Measurements from ENCODE around the gene DNAJC30. TPM values are rescaled to one million over a fixed set of nuclear protein-coding genes. Genes with fewer than 3 reads are reported as not detected.
"Not testable (repeated sequence)": the region's sequence is repeated elsewhere in the genome, so short reads cannot be mapped to it uniquely, and the experiment has no call there.

DNAJC30 gene
- total and polyA plus RNA-seq, 2 donors (not counting 1 experiment from before 2014, with no cell fraction given): 6.6 to 15.5 TPM

DNA sequence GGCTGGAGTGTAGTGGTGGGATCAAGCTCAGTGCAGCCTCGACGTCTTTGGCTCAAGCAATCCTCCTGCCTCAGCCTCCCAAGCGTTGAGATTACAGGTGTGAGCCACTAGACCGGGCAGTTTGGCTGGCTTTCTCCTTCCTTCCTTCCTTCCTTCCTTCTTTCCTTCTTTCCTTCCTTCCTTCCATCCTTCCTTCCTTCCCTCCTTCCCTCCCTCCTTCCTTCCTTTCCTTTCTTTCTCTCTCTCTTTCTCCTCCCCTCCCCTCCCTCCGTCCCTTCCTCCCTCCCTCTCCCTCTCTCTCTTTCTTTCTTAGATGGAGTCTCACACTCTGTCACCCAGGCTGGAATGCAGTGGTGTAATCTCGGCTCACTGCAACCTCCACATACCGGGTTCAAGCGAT lies 23.3 kb downstream of the DNAJC30 start:
- 74% methylated on average over 5 of the region's 8 CpGs for WGBS (ENCODE audit: insufficient coverage)
- no peak for TF ChIP-seq EZH2 (IDR thresholded peaks at IDR 0.05; ENCODE audit: borderline replicate concordance, insufficient read depth, low read depth, low read length, poor library complexity, severe bottlenecking)

GRCh38 chr7:73655309-73655708 lies 27.9 kb downstream of the DNAJC30 start:
- H3K36me3 ChIP-seq (replicated peaks in 1 of 2; ENCODE audit: control extremely low read depth in 1 of 2, control insufficient read depth in 1 of 2, extremely low read depth in 1 of 2, insufficient read depth in 2 of 2, low read length in 1 of 2); H3K4me1 Mint-ChIP-seq: not testable (repeated sequence)

More for the DNA sequence above, 23.3 kb downstream of the DNAJC30 start:
- H3K27me3 Mint-ChIP-seq: peaks cover 31% of the 10 kb centered on the region
- Histone ChIP-seq H3K9me3 (ENCODE audit: control extremely low read depth in 1 of 3, control insufficient read depth in 2 of 3, insufficient read depth in 1 of 3, low read length in 2 of 3) (peaks cover 0 to 9% (median 0%) of the 10 kb centered on the region in 3 donors), H3K4me2 (replicated peaks; ENCODE audit: low read depth, low read length, poor library complexity, severe bottlenecking) (no peak overlapping the region), H4K20me1 (ENCODE audit: control insufficient read depth, insufficient read depth, low read length, poor library complexity, severe bottlenecking) (no peaks in the 10 kb centered on the region), H3K27ac (ENCODE audit: low read length in 2 of 2) (no peak overlapping the region), H3K9ac (ENCODE audit: low read length) (no peak overlapping the region), H3K79me2 (ENCODE audit: control insufficient read depth, insufficient read depth, low read length) (no peaks in the 10 kb centered on the region), H2AFZ (ENCODE audit: insufficient read depth, low read depth, low read length, poor library complexity, severe bottlenecking) (no peak overlapping the region), H3K27me3 (replicated peaks in 1 of 4; ENCODE audit: control extremely low read depth in 1 of 4, control insufficient read depth in 3 of 4, insufficient read depth in 4 of 4, low read length in 3 of 4) (peaks cover 0 to 16% (median 12%) of the 10 kb centered on the region in 4 experiments), H3K4me3 (ENCODE audit: control extremely low read depth in 1 of 5, extremely low read depth in 1 of 5, insufficient read depth in 1 of 5, low read depth in 2 of 5, low read length in 4 of 5) (no peak overlapping the region), H3K36me3 (replicated peaks in 1 of 2; ENCODE audit: control extremely low read depth in 1 of 2, control insufficient read depth in 1 of 2, extremely low read depth in 1 of 2, insufficient read depth in 2 of 2, low read length in 1 of 2) (no peaks in the 10 kb centered on the region), H3K4me1 (ENCODE audit: control insufficient read depth in 2 of 2, insufficient read depth in 2 of 2, low read length in 2 of 2) (no peaks in the 10 kb centered on the region)
- no peak overlapping the region for H3K4me3 Mint-ChIP-seq
- no peak for ATAC-seq (ENCODE audit: low read depth)
- ChIA-PET POLR2A (no interaction called here), CTCF (no interaction called here)
- H3K9me3 Mint-ChIP-seq (ENCODE audit: insufficient read depth): peaks cover 5% of the 10 kb centered on the region
- DNase-seq: no peak
- no peaks in the 10 kb centered on the region for H3K4me1 Mint-ChIP-seq
- no peak overlapping the region for H3K27ac Mint-ChIP-seq
- intact Hi-C loops (cut with micrococcal nuclease): no loop called here

More at GRCh38 chr7:73655309-73655708, 27.9 kb downstream of the DNAJC30 start:
- ATAC-seq (ENCODE audit: low read depth); DNase-seq; H3K4me2 ChIP-seq (replicated peaks; ENCODE audit: low read depth, low read length, poor library complexity, severe bottlenecking); H2AFZ ChIP-seq (ENCODE audit: insufficient read depth, low read depth, low read length, poor library complexity, severe bottlenecking); H3K4me3 ChIP-seq (ENCODE audit: control extremely low read depth in 1 of 5, extremely low read depth in 1 of 5, insufficient read depth in 1 of 5, low read depth in 2 of 5, low read length in 4 of 5); H3K4me3 Mint-ChIP-seq; H3K9ac ChIP-seq (ENCODE audit: low read length); H3K9me3 Mint-ChIP-seq (ENCODE audit: insufficient read depth); H4K20me1 ChIP-seq (ENCODE audit: control insufficient read depth, insufficient read depth, low read length, poor library complexity, severe bottlenecking); H3K27ac Mint-ChIP-seq; intact Hi-C loops (cut with micrococcal nuclease); H3K27ac ChIP-seq (ENCODE audit: low read length in 2 of 2); H3K79me2 ChIP-seq (ENCODE audit: control insufficient read depth, insufficient read depth, low read length); H3K9me3 ChIP-seq (ENCODE audit: control extremely low read depth in 1 of 3, control insufficient read depth in 2 of 3, insufficient read depth in 1 of 3, low read length in 2 of 3); CTCF ChIA-PET; H3K4me1 ChIP-seq (ENCODE audit: control insufficient read depth in 2 of 2, insufficient read depth in 2 of 2, low read length in 2 of 2); POLR2A ChIA-PET: not testable (repeated sequence)
- H3K27me3 Mint-ChIP-seq: peaks cover 30% of the 10 kb centered on the region
- WGBS (ENCODE audit: insufficient coverage): no CpG with 5 or more reads among the region's 4 CpGs
- H3K27me3 ChIP-seq (replicated peaks in 1 of 4; ENCODE audit: control extremely low read depth in 1 of 4, control insufficient read depth in 3 of 4, insufficient read depth in 4 of 4, low read length in 3 of 4): peaks cover 0 to 27% (median 10%) of the 10 kb centered on the region in 4 experiments
